ENCODE results near the gene YWHAQ. TPM values are rescaled to one million over a fixed set of nuclear protein-coding genes. Genes with fewer than 3 reads are reported as not detected.

Gene YWHAQ
- total RNA-seq, 4 donors from 2014 or later = 40.3 to 63.7 (median 48.4) TPM

GRCh38 chr2:9663008-9663879 is 32.4 kb upstream of the YWHAQ start:
- ATAC-seq (no peak), DNase-seq (no peak)
- in situ Hi-C loops (cut with MboI; ENCODE audit: low sequenced_read_pairs in 4 of 4) = no loop called here
- no peak overlapping the region for H3K27ac ChIP-seq
- no peak overlapping the region for H3K4me3 ChIP-seq
- no peaks in the 10 kb centered on the region for H3K27me3 ChIP-seq
- peaks cover 0 to 6% of the 10 kb centered on the region in 2 donors for H3K4me1 ChIP-seq
- TF ChIP-seq, protein P1, sequence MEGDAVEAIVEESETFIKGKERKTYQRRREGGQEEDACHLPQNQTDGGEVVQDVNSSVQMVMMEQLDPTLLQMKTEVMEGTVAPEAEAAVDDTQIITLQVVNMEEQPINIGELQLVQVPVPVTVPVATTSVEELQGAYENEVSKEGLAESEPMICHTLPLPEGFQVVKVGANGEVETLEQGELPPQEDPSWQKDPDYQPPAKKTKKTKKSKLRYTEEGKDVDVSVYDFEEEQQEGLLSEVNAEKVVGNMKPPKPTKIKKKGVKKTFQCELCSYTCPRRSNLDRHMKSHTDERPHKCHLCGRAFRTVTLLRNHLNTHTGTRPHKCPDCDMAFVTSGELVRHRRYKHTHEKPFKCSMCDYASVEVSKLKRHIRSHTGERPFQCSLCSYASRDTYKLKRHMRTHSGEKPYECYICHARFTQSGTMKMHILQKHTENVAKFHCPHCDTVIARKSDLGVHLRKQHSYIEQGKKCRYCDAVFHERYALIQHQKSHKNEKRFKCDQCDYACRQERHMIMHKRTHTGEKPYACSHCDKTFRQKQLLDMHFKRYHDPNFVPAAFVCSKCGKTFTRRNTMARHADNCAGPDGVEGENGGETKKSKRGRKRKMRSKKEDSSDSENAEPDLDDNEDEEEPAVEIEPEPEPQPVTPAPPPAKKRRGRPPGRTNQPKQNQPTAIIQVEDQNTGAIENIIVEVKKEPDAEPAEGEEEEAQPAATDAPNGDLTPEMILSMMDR (IDR thresholded peaks at IDR 0.05 in 4 of 5, conservative IDR thresholded peaks at IDR 0.05 in 1 of 5) = no peak
- no peak for TF ChIP-seq POLR2A (IDR thresholded peaks at IDR 0.05)
- no peaks in the 10 kb centered on the region for H3K9me3 ChIP-seq
- intact Hi-C loops (cut with DNase I; ENCODE audit: low total_unique reads) = no loop called here
- H3K36me3 ChIP-seq = no peaks in the 10 kb centered on the region

GRCh38 chr2:9661261-9661660 is 30.5 kb upstream of the YWHAQ start:
- Histone ChIP-seq H3K4me3 (no peak overlapping the region), H3K9me3 (no peaks in the 10 kb centered on the region), H3K36me3 (no peaks in the 10 kb centered on the region), H3K27ac (no peak overlapping the region), H3K4me1 (no peaks in the 10 kb centered on the region), H3K27me3 (no peaks in the 10 kb centered on the region)
- no peak for DNase-seq
- ATAC-seq = no peak
- in situ Hi-C loops (cut with MboI; ENCODE audit: low sequenced_read_pairs in 4 of 4) (no loop called here), intact Hi-C loops (cut with DNase I; ENCODE audit: low total_unique reads) (no loop called here)
- TF ChIP-seq, protein P1 (IDR thresholded peaks at IDR 0.05 in 4 of 5, conservative IDR thresholded peaks at IDR 0.05 in 1 of 5) = no peak
- TF ChIP-seq POLR2A (IDR thresholded peaks at IDR 0.05) = no peak

DNA sequence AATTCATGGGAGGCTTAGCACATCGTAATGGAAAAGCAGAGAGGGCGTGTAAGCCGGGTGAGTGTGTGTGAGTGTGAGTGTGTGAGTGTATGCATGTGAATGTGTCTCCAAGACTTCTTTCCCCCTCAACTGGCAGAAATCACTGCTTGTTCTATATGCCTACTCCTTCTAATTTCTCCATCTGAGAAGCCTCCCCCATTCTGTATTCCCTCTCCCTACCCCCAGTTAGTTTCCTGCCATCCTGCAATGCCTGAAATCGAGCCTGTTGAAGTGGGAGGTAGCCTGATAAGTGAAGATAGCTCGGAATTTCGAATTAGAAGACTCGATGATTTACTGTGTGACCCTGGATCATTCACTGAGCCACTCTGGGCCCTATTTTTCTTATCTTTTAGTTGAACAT is 30.0 kb upstream of the YWHAQ start:
- no peak overlapping the region for H3K4me3 ChIP-seq
- ATAC-seq (no peak), DNase-seq (no peak)
- no peaks in the 10 kb centered on the region for H3K4me1 ChIP-seq
- TF ChIP-seq POLR2A (IDR thresholded peaks at IDR 0.05) = no peak
- TF ChIP-seq, protein P1 (IDR thresholded peaks at IDR 0.05 in 4 of 5, conservative IDR thresholded peaks at IDR 0.05 in 1 of 5) = no peak
- H3K27ac ChIP-seq = no peak overlapping the region
- in situ Hi-C loops (cut with MboI; ENCODE audit: low sequenced_read_pairs in 4 of 4) = no loop called here
- H3K9me3 ChIP-seq = no peaks in the 10 kb centered on the region
- H3K27me3 ChIP-seq = no peaks in the 10 kb centered on the region
- H3K36me3 ChIP-seq = no peaks in the 10 kb centered on the region
- intact Hi-C loops (cut with DNase I; ENCODE audit: low total_unique reads) = no loop called here

DNA sequence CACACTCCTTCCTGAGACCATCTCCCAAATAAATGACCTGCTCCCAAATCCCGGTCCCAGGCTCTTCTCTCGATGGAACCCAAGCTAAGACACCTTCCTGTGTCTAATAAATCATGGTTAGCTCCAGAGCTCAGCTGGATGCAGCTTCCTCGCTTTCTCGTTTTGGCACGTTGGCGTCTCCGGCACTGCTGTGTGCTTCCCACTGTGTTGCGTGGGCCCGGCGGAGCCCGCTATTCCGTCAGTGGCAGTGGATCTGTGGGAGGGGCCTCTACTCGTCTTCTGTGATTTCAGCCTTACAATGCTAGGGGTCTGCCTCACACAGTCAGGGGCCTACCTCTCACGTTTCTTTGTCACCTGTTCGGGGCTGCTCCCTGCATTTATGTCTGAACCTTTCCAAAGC is 29.4 kb upstream of the YWHAQ start:
- Histone ChIP-seq H3K36me3 (no peaks in the 10 kb centered on the region), H3K27me3 (no peaks in the 10 kb centered on the region), H3K27ac (no peak overlapping the region), H3K9me3 (no peaks in the 10 kb centered on the region), H3K4me1 (no peaks in the 10 kb centered on the region), H3K4me3 (no peak overlapping the region)
- in situ Hi-C loops (cut with MboI; ENCODE audit: low sequenced_read_pairs in 4 of 4) (no loop called here), intact Hi-C loops (cut with DNase I; ENCODE audit: low total_unique reads) (no loop called here)
- no peak for ATAC-seq
- DNase-seq = no peak
- TF ChIP-seq, protein P1 (IDR thresholded peaks at IDR 0.05 in 4 of 5, conservative IDR thresholded peaks at IDR 0.05 in 1 of 5) = no peak
- no peak for TF ChIP-seq POLR2A (IDR thresholded peaks at IDR 0.05)

Measured in gastrocnemius medialis (tissue), 4 donors.